ENCODE data around the gene ATP2A1.
"Not testable (repeated sequence)": the region's sequence is repeated elsewhere in the genome, so short reads cannot be mapped to it uniquely, and the experiment has no call there.

Gene ATP2A1

GRCh38 chr16:28918698-28919097, 40.4 kb downstream of the ATP2A1 start:
- H3K4me1 ChIP-seq, result peaks cover 37% of the 10 kb centered on the region
- H3K9me3 ChIP-seq, result no peaks in the 10 kb centered on the region
- H3K27ac ChIP-seq, result no peak overlapping the region
- H3K4me2 ChIP-seq, result no peak overlapping the region
- H3K27me3 ChIP-seq, result no peaks in the 10 kb centered on the region
- peaks cover 86% of the 10 kb centered on the region for H3K36me3 ChIP-seq
- no peak overlapping the region for H3K4me3 ChIP-seq
- H3K9ac ChIP-seq, result no peak overlapping the region
- H4K20me1 ChIP-seq, result no peaks in the 10 kb centered on the region
- TF ChIP-seq Cebpa-rat (IDR thresholded peaks at IDR 0.05), result no peak

GRCh38 chr16:28923231-28923587, 44.9 kb downstream of the ATP2A1 start:
- Histone ChIP-seq H3K36me3 (peaks cover 40% of the 10 kb centered on the region), H3K4me3 (peak overlapping the region; percentile 73), H4K20me1 (no peaks in the 10 kb centered on the region), H3K4me1 (peaks cover 57% of the 10 kb centered on the region), H3K27ac (peak overlapping the region; percentile 97), H3K9me3 (no peaks in the 10 kb centered on the region), H3K4me2 (peak overlapping the region; percentile 99), H3K9ac (peak overlapping the region; percentile 90), H3K27me3 (no peaks in the 10 kb centered on the region)
- TF ChIP-seq Cebpa-rat (IDR thresholded peaks at IDR 0.05), result no peak

DNA sequence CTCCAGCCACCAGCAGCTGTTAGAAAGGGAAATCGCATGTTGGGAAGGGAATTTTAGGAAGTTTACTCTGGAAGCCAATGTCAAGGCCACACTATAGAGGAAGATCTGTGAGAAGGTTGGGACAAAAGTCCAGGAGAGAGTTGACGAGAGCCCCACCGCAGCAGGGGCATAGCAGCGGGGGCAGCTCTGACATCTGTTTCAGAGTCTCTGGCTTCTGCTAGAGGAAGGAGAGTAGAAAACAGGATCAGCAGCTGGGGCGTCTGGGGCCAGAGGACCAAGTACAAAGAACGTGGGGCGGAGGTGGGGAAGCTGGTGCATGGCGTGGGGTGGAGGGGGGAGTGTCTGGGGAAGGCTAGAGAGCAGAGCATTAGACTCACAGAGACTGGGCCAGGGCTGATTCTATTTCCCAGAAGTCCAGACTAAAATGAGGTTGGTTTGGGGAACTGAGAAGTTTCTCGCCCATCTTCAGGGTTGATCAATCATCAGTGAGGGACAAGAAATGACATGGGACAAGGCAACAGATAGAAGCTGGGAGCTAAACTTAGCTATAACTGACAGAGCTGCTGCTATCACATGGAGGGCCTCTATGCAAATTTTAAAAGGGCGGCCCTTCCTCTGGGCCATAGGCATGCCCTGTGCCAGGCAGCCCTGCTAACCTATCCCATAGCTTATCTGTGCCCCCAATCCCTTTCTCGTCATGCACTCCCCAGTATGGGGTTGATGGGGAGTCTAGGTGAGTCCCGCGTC, 45.5 kb downstream of the ATP2A1 start:
- TF ChIP-seq Cebpa-rat (IDR thresholded peaks at IDR 0.05), result no peak
- H3K4me3 ChIP-seq, result peak overlapping the region; percentile 73
- peak overlapping the region; percentile 99 for H3K4me2 ChIP-seq
- no peaks in the 10 kb centered on the region for H3K9me3 ChIP-seq
- H3K4me1 ChIP-seq, result peaks cover 63% of the 10 kb centered on the region
- H3K9ac ChIP-seq, result peak overlapping the region; percentile 90
- H4K20me1 ChIP-seq, result no peaks in the 10 kb centered on the region
- peaks cover 34% of the 10 kb centered on the region for H3K36me3 ChIP-seq
- H3K27me3 ChIP-seq, result no peaks in the 10 kb centered on the region
- H3K27ac ChIP-seq, result peak overlapping the region; percentile 97

- Histone ChIP-seq H3K4me3 (peak overlapping the region; percentile 73), H3K36me3 (peaks cover 29% of the 10 kb centered on the region), H3K4me2 (peak overlapping the region; percentile 99), H3K9ac (peak overlapping the region; percentile 90), H3K27ac (peak overlapping the region; percentile 97), H4K20me1 (no peaks in the 10 kb centered on the region), H3K9me3 (no peaks in the 10 kb centered on the region), H3K4me1 (peaks cover 69% of the 10 kb centered on the region), H3K27me3 (no peaks in the 10 kb centered on the region)
- no peak for TF ChIP-seq Cebpa-rat (IDR thresholded peaks at IDR 0.05)
These were observed 46.1 kb downstream of the ATP2A1 start for GRCh38 chr16:28924399-28924761.

DNA sequence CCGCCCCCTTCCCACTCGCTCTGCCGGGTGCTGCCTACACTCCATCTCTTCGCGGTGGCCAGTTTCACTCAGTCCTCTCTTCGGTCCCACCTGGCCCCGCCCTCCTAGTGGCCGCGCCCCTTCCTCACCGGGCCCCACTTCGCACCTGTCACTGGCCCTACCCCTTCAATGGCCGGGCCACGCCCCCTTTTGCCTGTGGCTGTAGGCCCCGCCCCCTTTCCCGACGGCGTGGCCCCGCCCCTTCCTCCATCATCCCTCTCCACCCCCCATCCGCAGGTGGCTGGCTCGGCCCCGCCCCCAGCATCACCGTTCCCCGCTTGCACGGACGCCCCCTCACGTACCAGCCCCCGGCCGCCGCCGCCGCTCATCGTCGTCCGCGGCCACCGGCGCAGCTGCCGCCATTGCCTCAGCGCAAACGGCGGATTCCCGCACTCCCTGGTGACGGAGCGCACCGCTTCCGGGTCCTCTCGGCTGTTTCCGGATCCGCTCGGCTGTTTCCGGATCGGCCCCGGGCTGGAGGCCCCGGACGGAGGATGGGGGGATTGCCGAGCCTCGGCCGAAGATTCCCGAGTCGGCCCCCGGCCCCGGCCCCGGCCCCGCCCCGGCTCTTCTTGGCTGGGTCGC, 46.6 kb downstream of the ATP2A1 start, which contains the start of gene RABEP2:
RABEP2 (minus strand) TSS at position 477 of the 624 bp plus-strand sequence; CDS start at position 402, 75 bp downstream.
- Histone ChIP-seq H3K27me3 (no peaks in the 10 kb centered on the region), H3K9ac (peak within 1 kb of the TSS; percentile 90), H3K4me3 (peak within 1 kb of the TSS; percentile 73), H3K4me2 (peak within 1 kb of the TSS; percentile 99), H3K4me1 (peaks cover 74% of the 10 kb centered on the region), H3K36me3 (peaks cover 24% of the 10 kb centered on the region), H3K9me3 (no peaks in the 10 kb centered on the region), H3K27ac (peak within 1 kb of the TSS; percentile 97), H4K20me1 (no peaks in the 10 kb centered on the region)
- no peak for TF ChIP-seq Cebpa-rat (IDR thresholded peaks at IDR 0.05)

- Histone ChIP-seq H3K27me3 (no peaks in the 10 kb centered on the region), H3K4me3 (peak overlapping the region; percentile 73), H3K36me3 (peaks cover 21% of the 10 kb centered on the region), H3K27ac (peak overlapping the region; percentile 97), H3K4me2 (peak overlapping the region; percentile 99), H3K9ac (peak overlapping the region; percentile 90), H4K20me1 (no peaks in the 10 kb centered on the region), H3K9me3 (no peaks in the 10 kb centered on the region), H3K4me1 (peaks cover 81% of the 10 kb centered on the region)
- TF ChIP-seq Cebpa-rat (IDR thresholded peaks at IDR 0.05), result no peak
These were observed 47.3 kb downstream of the ATP2A1 start for GRCh38 chr16:28925386-28926228.

DNA sequence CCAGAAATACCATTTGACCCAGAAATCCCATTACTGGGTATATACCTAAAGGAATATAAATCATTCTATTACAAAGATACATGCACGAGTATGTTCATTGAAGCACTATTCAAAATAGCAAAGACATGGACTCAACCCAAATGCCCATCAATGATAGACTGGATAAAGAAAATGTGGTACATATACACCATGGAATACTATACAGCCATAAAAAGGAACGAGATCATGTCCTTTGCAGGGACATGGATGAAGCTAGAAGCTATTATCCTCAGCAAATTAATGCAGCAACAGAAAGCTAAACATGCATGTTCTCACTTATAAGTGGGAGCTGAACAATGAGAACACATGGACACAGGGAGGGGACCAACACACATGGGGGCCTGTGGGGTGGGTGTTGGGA, 48.0 kb downstream of the ATP2A1 start:
- H3K9ac ChIP-seq, result peak overlapping the region; percentile 90
- H3K4me1 ChIP-seq, result peaks cover 82% of the 10 kb centered on the region
- not testable (repeated sequence) for H3K27me3 ChIP-seq, H3K9me3 ChIP-seq, H4K20me1 ChIP-seq
- H3K27ac ChIP-seq, result peak overlapping the region; percentile 97
- H3K36me3 ChIP-seq, result peaks cover 15% of the 10 kb centered on the region
- H3K4me2 ChIP-seq, result peak overlapping the region; percentile 99
- peak overlapping the region; percentile 73 for H3K4me3 ChIP-seq

GRCh38 chr16:28927815-28928214, 49.5 kb downstream of the ATP2A1 start:
- no peak overlapping the region for H3K4me3 ChIP-seq
- H3K4me2 ChIP-seq, result peak overlapping the region; percentile 42
- H3K36me3 ChIP-seq, result 0 out of 2 replicates have a peak, but pooled peaks cover under 1% of the 10 kb centered on the region
- H3K9me3 ChIP-seq, result no peaks in the 10 kb centered on the region
- H4K20me1 ChIP-seq, result no peaks in the 10 kb centered on the region
- no peak overlapping the region for H3K9ac ChIP-seq
- TF ChIP-seq Cebpa-rat (IDR thresholded peaks at IDR 0.05), result no peak
- H3K27me3 ChIP-seq, result no peaks in the 10 kb centered on the region
- 0 out of 2 replicates have a peak overlapping the region, but pooled peaks have one; percentile 42 for H3K27ac ChIP-seq
- H3K4me1 ChIP-seq, result peaks cover 70% of the 10 kb centered on the region

DNA sequence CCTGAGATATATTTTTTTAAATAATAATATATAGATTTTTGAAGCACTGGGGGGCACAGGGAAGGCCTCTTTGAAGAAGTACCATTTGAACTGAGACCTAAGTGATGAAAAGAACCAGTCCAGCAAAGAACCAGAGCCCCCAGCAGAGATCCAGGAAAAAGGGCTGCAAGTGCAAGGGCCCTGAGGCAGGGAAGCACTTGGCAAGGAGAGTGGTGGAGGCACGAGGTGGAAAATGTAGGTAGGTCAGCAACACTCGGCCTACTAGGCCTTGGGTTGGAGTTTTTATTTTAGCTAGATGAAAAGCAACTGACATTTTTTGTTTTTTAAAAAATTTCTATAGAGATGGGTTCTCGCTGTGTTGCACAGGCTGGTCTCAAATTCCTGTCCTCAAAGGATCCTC, 51.9 kb downstream of the ATP2A1 start:
- H3K36me3 ChIP-seq, result peaks cover 23% of the 10 kb centered on the region
- H3K27ac ChIP-seq, result peak overlapping the region; percentile 99
- H3K4me2 ChIP-seq, result peak overlapping the region; percentile 99
- H3K4me3 ChIP-seq, result peak overlapping the region; percentile 93; the same call in 1 of the 2 replicates
- H3K9me3 ChIP-seq, result no peaks in the 10 kb centered on the region
- peaks cover 8% of the 10 kb centered on the region for H4K20me1 ChIP-seq
- no peak for TF ChIP-seq Cebpa-rat (IDR thresholded peaks at IDR 0.05)
- no peaks in the 10 kb centered on the region for H3K27me3 ChIP-seq
- H3K9ac ChIP-seq, result peak overlapping the region; percentile 99
- peaks cover 80% of the 10 kb centered on the region for H3K4me1 ChIP-seq
